ENCODE measurements around the gene CRYL1.

Gene CRYL1

GRCh38 chr13:20394169-20394501 lies 131.5 kb downstream of the CRYL1 start:
- no peak for DNase-seq

- no peak for DNase-seq
These were observed 132.1 kb downstream of the CRYL1 start for GRCh38 chr13:20393273-20394168.

- DNase-seq = no peak
These were observed 133.1 kb downstream of the CRYL1 start for GRCh38 chr13:20392530-20392929.

DNA sequence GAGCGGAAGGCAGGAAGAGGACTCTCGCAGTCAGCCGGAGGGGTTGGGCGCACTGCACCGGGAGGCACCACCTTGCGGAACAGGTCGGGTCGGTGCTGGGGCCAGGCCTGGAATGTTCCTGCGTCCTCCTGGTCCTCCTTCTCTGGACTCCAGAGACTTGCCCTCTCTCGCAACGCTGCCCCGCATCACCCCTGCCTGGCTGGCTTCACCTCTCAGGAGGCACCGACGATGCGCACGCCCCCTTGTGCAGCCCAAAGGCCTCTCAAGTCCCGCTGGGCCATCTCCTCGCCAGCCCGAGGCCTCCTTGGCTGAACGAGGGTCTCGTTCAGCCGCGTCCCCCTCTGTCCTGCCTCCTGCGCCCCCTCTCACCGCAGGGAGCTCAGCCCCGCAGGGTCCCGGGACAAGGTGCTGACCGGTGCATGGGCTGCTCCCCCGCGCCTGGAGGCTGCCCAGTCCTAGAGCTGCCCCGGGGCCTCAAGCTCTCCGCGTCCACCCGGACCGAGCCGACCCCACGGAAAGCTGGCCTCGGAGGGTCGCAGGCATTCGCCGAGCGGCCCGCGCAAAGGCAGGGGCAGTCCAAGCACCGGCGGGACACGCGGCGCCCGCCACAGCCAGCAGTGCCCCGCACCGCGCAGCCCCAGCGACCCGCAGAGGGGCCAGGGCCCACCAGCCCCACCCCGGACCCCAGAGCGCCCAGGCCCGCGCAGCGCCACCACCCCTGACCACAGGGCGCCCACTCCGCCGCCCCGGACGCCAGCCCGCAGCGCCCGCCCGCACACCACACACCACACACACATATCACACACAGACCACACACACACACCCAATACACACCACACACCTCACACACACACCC lies 133.8 kb downstream of the CRYL1 start:
- no peak for DNase-seq

- no peak for DNase-seq
These were observed 135.0 kb downstream of the CRYL1 start for GRCh38 chr13:20390526-20391175.

- DNase-seq = no peak
These were observed 135.7 kb downstream of the CRYL1 start for GRCh38 chr13:20389696-20390525.

DNA sequence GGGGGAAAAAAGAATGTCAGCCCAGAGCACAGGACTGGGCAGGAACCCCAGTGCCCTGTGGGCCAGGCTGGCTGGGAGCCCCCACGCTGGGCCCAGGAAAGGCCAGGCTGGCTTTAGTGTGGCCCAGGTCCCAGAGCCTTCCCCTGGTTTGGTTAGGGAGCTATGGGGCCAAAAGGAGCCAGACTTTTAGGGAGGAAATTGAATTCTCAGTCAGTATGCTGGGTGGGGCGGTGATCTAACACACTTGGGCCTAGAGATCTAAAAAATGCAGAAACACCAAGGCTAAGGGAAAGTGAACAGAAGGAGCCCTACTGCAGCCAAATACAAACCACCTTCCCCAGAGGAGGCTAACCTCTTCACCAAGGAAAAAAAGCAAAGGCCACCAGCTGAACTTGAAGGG lies 137.5 kb downstream of the CRYL1 start:
- DNase-seq = no peak

GRCh38 chr13:20387441-20387971 lies 138.2 kb downstream of the CRYL1 start:
- no peak for DNase-seq

GRCh38 chr13:20387006-20387405 lies 138.7 kb downstream of the CRYL1 start:
- DNase-seq = no peak

DNA sequence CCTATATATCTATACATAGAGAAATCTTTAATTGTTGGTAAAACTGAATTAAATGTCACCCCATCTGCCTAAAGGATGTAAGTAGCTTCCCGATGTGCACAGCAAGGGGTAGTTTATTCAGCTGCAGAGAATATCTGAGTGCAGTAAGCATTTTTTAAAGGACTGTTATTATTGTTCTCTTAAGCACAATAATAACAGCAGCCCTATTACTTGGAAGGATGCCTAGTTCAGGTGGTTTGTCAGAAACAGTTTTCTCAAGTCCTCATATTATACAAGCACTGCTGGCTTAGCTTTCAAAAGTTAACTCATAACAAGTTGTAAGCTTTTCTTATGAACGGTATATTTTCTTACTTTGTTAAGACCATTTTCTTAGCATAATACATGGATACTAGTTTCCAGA lies 142.6 kb downstream of the CRYL1 start:
- no peak for DNase-seq

GRCh38 chr13:20381401-20381800 lies 144.3 kb downstream of the CRYL1 start:
- no peak for DNase-seq

DNA sequence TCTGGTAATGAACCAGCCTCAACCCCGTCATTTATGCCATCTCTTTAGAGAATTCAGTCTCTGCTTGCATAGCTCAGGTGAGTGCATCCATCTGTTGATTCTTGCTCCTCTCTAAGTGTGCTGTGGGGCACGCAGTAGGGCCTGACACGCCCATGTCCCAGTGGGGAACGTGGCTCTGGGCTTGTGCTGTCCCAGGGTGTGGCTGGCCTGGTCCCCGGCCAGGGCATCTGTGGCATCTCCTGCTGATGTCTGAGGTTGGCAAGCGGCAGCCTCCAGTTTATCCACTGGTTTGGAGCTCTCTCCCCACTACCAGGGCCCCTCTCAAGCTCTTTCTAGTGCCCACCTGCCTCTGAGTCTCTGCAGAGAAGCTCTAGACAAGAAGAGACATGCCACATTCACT lies 146.9 kb downstream of the CRYL1 start:
- DNase-seq = no peak

- DNase-seq = no peak
These were observed 147.9 kb downstream of the CRYL1 start for GRCh38 chr13:20377720-20378119.

DNA sequence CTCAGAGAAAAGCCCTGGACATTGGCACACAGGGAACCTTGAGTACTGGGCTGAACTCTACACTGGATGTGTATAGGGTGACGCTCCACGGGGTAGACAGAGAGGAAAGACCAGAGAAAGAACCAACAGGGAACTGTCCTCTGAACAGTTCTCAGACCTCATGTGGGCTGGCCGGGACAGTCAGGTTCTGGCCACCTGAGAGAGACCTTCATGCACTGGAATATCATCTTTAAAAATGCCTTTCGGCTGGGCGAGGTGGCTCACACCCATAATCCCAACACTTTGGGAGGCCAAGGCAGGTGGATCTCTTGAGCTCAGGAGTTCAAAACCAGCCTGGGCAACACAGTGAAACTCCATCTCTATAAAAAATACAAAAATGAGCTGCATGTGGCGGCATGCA lies 149.8 kb downstream of the CRYL1 start:
- no peak for DNase-seq

DNA sequence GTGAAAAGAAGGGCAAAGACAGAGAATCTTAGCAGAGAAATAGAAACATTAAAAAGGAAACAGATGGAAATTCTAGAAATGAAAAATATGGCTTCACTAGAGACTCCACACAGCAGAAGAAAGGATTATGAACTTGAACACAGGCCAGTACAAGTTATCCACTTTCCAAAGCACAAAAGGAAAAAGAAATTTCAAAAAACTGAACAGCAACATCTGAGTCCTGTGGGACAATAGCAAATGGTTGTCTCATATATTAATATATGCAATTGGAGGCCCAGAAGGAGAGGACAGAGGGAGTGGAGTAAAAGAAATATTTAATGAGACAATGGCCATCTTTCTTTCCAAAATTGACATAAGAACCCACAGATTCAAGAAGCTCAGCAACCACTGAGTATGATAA lies 151.8 kb downstream of the CRYL1 start:
- no peak for DNase-seq

DNA sequence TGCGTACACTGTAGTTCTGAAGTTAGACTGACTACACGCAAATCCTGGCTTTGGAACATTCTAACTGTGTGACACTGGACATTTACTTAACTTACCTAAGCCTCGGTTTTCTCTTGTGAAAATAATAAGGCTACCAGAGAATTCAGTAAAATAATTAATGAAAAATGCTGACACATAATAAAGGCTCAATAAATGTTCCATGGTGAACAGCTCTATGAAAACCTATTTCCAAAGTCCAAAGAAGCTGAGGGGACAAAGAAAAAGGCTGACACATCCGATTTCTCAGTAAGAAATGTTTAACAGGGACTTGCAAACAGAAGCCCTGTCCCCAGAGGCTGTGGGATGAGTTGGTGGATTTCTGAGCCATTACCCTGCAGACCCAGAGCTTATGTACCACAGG lies 153.8 kb downstream of the CRYL1 start:
- no peak for DNase-seq

DNA sequence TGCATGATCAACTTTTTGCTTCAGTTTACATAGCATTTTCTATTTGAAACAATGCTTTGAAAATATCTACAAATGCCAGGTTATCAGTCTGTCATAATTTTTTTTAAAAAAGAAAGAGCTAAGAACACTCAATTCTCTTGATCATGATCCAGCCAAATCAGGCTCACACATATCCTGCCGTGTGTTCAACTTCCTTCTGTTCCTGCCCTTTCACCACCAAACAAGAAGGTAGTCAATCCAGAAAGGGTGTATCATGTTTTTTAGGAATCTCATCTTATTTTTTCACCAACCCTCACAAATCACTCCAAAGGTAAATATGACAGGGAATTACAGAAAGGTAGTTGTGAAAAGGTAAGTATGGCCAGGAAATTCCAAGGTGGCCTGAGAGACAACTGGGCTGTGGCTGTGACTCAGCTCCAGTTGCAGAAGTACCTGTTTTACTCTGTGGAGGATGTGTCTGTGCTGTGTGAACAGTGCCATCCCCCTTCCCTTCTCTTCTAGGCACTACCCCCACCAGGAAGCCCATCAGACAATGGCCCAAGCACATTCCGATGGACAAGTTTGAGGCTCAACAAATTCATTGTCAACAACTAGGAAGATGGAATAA lies 154.7 kb downstream of the CRYL1 start:
- no peak for DNase-seq

- no peak for DNase-seq
These were observed 155.7 kb downstream of the CRYL1 start for GRCh38 chr13:20369886-20370361.

DNA sequence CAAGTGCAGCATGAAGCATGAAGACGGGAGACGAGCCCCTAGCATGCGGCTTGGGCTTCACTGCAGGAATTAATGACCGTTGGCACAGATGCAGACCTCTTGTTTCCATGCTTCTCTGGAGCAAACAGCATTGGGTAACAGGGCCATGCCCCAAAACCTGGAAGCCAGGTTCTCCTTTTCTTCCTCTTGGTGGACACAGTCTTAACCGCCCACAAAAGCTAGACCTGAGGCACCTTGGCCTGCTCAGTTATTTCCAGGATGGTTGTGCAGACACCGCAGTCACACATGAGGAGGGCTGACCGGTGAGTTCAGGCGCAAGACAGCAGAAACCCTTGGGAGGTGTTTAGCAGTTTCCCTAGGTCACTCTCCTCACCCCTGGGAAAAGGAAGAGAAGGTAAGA lies 159.6 kb downstream of the CRYL1 start:
- no peak for DNase-seq

DNA sequence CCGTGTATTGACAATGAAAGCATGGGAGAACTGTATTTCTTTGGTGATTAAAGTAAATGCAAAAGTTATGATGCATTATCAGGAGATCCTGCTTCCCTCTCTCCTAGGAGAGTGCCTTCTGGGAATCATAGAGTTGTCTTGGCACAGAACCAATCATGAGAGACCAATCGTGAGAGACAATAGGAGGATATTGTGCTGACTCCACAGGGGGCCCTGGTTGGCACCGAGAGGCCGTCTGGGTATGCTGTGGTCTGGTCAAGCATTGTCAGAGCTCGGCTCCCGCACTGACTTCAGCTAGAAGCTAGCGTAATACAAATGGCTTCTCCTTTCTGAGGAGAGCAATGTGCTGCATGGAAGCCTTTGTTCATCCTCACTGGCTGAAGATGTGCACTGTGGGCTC lies 162.1 kb downstream of the CRYL1 start:
- no peak for DNase-seq

DNA sequence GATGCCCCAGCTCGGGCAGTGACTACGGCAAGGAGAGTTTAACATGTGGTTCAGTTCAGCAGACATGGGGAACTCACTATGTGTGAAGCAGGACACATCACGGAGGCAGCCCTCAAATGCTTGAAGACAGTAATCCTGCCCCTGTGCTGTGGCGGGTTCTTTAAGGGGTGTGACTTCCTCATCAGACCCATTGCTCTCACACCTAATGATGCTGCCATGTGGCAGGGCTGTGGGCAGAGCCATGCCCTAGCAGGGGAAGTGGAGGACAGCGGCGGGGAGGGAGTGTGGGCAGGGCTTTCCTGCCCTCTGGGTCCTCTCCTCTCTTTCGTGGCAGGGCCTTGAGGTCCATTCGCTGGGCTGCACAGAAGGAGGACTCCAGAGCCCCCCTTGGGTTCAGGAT lies 162.5 kb downstream of the CRYL1 start:
- DNase-seq = no peak

- DNase-seq = no peak
These were observed 163.1 kb downstream of the CRYL1 start for GRCh38 chr13:20362484-20363041.

All from RPMI8226 (cell line).